Measurements from ENCODE around the gene BLTP2. TPM values are rescaled to one million over a fixed set of nuclear protein-coding genes. Genes with fewer than 3 reads are reported as not detected.

BLTP2 gene
- total and polyA plus RNA-seq, 2 of the 13 experiments (the other 11 are each of a cell fraction or from before 2014, with no cell fraction given): 66.7 to 80.9 TPM

GRCh38 chr17:28662527-28662829, 17.5 kb upstream of the BLTP2 start (continued):
- TF ChIP-seq ZNF574 (CRISPR knock-in tag; IDR thresholded peaks at IDR 0.05) (no peak), HNRNPH1 (optimal IDR thresholded peaks at IDR 0.05; ENCODE audit: low read depth, low read length) (no peak), ZNF879 (CRISPR knock-in tag; IDR thresholded peaks at IDR 0.05) (0 out of 2 replicates have a peak, but pooled peaks have one; percentile 17), CREM (IDR thresholded peaks at IDR 0.05) (no peak), CREM (CRISPR knock-in tag; IDR thresholded peaks at IDR 0.05) (no peak), EED (CRISPR knock-in tag; IDR thresholded peaks at IDR 0.05) (no peak), SNAI1 (CRISPR knock-in tag; IDR thresholded peaks at IDR 0.05; ENCODE audit: borderline replicate concordance) (0 out of 2 replicates have a peak, but pooled peaks have one; percentile 23), ZNF34 (CRISPR knock-in tag; IDR thresholded peaks at IDR 0.05; ENCODE audit: borderline replicate concordance) (no peak), ZBTB10 (CRISPR knock-in tag; IDR thresholded peaks at IDR 0.05; ENCODE audit: borderline replicate concordance) (peak; percentile 11; the same call in 1 of the 2 replicates), TOE1 (CRISPR knock-in tag; IDR thresholded peaks at IDR 0.05) (no peak), TCF7L2 (IDR thresholded peaks at IDR 0.05; ENCODE audit: low read depth, low read length) (no peak), ZSCAN20 (CRISPR knock-in tag; IDR thresholded peaks at IDR 0.05; ENCODE audit: borderline replicate concordance) (0 out of 2 replicates have a peak, but pooled peaks have one; percentile 47), ZNF646 (CRISPR knock-in tag; IDR thresholded peaks at IDR 0.05) (no peak), AHR (CRISPR knock-in tag; IDR thresholded peaks at IDR 0.05) (no peak), ZNF746 (CRISPR knock-in tag; IDR thresholded peaks at IDR 0.05) (no peak)
- TF ChIP-seq, protein P1, sequence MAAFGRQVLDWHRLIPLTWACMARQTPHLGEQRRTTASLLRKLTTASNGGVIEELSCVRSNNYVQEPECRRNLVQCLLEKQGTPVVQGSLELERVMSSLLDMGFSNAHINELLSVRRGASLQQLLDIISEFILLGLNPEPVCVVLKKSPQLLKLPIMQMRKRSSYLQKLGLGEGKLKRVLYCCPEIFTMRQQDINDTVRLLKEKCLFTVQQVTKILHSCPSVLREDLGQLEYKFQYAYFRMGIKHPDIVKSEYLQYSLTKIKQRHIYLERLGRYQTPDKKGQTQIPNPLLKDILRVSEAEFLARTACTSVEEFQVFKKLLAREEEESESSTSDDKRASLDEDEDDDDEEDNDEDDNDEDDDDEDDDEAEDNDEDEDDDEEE (CRISPR knock-in tag; IDR thresholded peaks at IDR 0.05): no peak
